Cerebellar nuclear complex (tissue), 1 donor: ENCODE data around the gene DNAI1.
"Not testable (repeated sequence)": the region's sequence is repeated elsewhere in the genome, so short reads cannot be mapped to it uniquely, and the experiment has no call there.

Source experiments
- DNase-seq, 2 experiments: peaks; one replicate each; lab custom pipeline; 2025; lab: John Stamatoyannopoulos, UW

The DNAI1 gene

DNA sequence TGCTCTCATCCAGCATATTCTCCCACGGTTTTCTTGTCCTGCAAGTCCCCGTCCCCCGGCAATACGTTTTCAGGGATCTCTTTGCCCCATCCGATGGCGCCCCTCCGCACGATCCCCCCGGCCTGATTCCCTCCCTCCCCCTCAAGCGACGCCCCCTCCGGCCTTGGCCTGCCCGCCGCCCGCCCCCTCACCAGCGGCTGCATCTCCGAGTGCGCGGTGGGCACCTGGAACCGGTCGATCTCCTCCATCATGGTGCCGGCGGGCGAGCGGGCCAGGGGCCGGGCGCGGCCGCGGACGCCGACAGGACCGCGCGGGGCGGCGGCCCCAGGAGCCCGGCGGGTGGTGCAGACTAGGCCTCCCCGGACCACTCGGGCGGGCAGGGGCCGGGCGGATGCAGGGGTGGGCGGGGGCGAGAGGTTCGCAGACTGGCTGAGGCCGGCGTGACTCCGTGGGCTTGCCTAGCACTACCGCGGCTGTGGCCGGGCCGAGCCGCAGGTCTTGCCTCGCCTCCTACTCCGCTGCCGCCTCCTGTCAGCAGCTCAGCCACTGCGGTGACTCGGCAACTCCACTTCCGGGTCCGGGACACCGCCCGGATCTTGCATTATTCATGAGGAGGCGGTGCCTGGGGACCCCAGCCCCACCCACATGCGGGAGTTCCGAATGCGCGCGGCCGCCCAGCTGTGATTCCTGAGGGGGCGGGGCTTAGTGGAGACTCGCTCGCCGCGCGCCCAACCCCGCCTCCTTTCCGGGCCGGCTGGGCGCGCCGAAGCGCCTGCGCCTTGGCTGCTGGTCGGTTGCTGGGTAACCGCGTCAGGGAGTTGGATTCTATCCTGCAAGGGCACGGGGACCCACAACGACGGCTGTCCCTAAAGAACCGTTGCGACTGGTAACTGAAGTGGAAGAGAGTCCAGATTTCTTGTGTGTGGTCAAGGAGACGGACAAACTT lies at the start of gene DNAI1, which contains the start of gene FAM219A:
DNAI1 (plus strand) TSS at position 793 of the 946 bp plus-strand sequence. CDS start 201 bp downstream, outside the sequence.
FAM219A (minus strand) TSS at position 558 of the 946 bp plus-strand sequence; CDS start at position 251, 307 bp downstream.
- DNase-seq, result peak; percentile 88 to 98

DNA sequence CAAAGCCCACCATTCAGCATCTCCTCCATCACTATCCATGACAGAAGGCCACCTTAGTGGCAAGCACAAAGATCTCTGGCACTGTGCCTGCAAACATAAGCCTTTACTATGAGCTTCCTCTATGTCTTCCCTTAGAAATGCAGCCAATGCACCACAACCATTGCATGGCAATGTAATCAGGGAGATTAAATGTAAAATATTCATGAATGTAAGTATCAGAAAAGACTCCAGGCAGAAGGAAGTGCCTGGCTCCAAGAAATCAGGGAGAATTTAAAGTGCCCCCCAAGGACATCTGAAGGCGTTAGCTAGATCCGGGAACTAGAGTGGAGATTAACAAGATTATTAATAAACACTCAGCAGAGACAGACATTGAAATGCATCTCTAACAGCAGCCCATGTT lies 49.5 kb upstream of the DNAI1 start:
- DNase-seq, result no peak

DNA sequence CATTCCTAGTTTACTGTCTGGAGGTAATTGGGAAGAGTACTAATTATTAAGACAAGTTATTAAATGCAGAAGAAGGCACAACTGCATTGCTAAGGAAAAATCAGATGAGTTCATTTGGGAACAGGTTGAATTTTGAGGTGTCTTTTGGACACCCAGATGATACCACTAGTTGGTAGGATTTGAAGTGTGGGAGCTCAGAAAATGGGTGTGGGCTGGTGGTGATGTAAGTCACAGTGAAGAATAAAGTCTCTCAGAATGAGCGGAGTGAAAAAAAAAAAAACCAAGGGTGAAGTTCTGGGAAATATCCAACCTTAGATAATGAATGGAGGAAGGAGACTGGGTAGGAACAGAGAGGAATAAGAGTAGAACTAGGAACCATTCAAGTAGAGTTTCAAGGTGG lies 46.3 kb upstream of the DNAI1 start:
- DNase-seq, result no peak

- no peak for DNase-seq
These were observed 45.3 kb upstream of the DNAI1 start for GRCh38 chr9:34413231-34413852.

GRCh38 chr9:34417734-34418133 lies 40.9 kb upstream of the DNAI1 start:
- peak in 1 of 2 experiments; percentile 4 for DNase-seq

DNA sequence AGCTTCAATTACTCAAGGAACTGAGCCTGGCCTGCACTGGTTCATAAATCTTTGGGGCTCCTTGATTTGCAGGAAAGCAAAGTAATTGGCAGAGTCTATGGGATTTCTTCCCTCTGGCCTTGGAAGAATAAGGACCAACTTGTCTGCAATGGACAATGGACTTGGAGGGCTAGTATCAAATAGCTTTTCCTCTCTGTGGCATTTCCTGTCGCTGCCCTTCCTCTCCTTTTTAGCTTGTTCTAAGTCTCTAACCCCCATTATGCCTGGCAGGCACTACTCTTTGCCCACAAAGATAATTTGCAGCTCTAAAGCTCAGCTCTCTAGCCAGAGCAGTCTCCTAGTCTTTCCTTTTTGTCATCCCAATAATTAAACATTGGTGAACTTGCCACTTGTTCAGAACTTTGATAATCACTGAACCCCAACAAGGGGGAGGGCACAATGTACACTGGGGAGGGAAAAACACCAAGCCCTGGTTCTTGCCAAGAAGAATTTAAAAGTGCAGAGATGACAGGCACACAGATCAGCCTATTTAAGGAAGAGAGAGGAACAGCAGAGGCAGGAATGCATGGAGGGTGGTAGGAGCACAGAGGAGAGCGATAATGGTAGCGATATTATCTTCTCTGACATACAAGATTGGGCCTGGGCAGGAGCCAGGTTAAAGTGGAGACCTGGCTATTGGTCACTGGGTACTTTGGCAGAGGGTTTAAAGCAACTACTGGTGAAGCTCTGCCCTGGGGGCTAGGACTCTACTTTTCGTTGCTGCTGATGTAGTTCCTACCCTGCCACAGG lies 38.7 kb upstream of the DNAI1 start:
- no peak for DNase-seq

GRCh38 chr9:34426347-34427074 lies 32.1 kb upstream of the DNAI1 start:
- no peak for DNase-seq

DNA sequence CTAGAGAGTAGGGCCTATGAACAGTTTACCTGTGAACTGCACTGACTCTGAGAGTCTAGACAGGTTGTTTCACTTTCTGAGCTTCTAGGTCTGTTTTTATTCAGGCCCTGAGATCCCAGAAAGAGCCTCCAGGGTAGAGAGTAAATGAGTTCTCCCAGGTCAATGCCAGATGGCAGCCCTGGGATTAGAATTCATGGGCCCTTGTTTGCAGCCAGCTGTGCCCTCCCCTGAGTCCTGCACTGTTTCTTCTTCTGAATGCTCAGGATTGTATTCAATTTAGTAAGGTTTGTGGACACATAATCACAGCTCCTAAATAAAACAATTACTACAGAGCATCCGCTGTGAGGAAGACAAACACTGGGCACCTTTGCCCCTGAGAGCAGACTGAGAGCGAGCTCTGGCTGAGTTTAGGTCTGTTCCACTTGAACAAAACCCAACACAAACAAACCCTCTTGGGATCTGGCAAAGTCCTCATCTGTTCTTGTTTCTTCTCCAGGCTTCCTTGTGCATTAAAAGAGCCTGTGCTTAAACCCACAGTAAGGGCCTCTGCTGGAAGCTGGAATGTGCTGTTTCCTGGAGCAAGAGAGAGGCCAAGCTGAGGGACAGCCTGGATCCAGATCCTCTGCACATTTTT lies 30.2 kb upstream of the DNAI1 start:
- DNase-seq, result no peak

DNA sequence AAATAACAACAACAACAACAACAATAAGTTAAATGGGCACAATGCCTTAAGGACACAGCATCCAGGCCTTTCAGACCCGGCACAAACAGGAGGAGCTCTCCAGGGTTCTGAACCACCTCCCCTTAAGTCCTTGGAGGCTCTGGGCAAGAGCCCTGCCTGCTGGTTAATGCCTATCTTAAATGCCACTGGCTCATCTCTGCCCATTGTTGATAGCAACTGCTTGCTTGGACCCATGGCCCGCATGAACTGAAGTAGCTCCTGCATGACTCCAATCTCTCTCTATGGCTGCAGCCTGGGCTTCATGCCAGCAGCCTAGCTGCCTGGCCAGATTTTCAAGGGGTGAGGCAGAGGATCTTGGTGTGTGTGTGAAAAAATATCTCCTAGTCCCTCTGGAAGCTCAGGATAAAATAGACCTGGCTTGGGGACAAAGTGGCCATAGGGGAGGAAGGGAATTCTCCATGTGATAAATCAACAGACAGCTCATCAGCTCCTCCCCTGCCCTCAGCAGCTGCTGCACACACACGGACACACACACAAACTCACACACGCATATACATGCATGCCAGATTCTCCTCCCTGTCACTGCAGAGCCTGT lies 27.7 kb upstream of the DNAI1 start:
- DNase-seq, result peak; percentile 66 to 78

DNA sequence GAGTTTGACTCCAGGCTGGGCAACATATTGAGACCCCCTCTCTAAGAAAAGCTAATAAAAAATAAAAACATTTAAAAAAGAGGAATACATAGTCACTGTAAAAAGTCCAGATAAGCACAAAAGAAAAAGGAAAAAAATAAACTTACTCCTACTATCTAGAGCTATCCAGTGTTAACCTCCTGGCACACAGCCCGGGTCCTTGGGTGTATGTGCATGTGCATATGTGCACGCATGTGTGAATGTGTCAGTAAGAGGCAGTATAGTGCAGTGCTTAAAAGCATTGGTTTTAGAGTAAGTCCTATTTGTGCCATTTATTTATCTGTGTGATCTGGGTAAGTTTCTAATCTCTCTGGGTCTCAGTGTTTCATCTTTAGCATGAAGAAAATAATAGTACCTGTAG lies 26.9 kb upstream of the DNAI1 start:
- no peak for DNase-seq

DNA sequence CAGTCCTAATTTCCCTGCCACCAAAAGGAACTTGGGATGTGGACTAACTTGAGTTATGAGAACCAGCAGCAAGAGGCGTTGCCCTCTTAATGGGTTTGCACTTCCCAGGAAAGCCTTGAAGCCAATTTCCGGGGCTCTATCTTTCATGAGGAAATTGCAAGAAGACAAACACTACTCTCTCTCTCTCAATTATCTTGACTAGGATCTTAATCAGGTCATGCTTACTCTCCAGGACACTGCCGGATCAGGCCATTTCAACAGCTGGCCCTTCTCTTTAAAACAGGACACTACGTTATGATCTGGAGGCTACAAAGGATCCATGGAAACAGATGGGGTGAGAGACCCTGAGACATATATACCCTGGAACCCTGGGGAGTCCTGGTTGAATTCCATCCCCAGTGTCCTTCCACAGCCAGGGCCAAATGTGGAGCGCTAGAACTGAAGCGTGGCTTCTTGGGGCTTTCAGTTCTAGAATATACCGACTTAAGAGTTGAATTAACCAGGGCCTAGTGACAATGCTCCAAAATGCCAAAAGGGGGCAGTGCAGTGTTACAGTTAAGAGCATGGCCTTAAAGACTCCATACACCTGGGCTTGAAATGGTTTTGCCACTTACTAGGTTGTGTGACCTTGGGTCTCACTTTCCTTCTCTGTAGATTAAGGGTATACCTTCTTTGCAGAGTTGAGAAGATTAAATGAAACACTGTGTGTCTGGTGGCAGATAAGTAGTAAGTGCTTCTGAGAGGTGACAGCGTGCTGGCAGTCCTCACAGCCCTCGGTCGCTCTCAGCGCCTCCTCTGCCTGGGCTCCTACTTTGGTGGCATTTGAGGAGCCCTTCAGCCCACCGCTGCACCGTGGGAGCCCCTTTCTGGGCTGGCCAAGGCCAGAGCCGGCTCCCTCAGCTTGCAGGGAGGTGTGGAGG lies 21.3 kb upstream of the DNAI1 start:
- no peak for DNase-seq

- not testable (repeated sequence) for DNase-seq
These were observed 20.7 kb upstream of the DNAI1 start for GRCh38 chr9:34437926-34438307.

DNA sequence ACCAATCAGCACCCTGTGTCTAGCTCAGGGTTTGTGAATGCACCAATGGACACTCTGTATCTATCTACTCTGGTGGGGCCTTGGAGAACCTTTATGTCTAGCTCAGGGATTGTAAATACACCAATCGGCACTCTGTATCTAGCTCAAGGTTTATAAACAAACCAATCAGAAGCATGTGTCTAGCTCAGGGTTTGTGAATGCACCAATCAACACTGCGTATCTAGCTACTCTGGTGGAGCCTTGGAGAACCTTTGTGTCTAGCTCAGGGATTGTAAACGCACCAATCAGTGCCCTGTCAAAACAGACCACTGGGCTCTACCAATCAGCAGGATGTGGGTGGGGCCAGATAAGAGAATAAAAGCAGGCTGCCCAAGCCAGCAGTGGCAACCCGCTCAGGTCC lies 20.1 kb upstream of the DNAI1 start:
- DNase-seq, result not testable (repeated sequence)

DNA sequence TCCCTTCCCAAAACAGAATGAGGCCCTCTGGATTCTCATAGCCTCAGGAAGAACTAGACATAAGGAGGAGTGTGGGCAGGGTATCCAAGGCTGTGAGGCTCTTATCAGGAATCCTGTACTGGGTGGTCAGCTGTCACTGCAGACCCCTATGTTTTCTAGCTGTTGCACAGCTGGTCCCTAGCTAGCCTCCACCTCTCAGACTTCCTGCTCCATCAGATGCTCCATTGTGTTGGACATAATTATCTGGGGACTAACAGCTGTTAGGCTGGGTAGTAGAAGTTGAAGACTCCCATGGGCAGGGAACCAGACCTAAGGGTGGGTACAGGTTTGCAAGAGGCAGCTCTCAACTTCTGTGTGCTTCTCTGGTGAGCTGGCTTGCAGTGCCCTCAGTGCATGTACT lies 18.6 kb upstream of the DNAI1 start:
- DNase-seq, result no peak

GRCh38 chr9:34442770-34443169 lies 15.8 kb upstream of the DNAI1 start:
- DNase-seq, result no peak

DNA sequence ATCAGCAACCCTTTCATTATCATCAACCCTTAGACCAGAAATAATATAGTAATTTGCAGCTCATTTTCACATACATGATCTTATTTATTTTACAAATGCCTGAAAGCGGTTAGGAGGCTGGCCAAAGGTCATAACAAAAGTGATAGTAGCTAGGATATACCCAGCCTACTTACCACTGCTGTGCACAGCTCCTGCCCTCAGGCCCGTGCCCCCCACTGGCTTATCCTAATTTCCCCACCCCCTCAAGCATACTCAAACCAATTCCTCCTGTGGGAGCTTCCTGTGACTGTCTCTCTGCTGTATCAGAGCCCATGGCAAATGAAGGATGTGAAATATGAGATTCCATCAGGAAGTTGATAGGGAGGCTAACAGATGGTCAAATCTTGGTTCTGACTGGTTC lies 15.1 kb upstream of the DNAI1 start:
- DNase-seq, result no peak

DNA sequence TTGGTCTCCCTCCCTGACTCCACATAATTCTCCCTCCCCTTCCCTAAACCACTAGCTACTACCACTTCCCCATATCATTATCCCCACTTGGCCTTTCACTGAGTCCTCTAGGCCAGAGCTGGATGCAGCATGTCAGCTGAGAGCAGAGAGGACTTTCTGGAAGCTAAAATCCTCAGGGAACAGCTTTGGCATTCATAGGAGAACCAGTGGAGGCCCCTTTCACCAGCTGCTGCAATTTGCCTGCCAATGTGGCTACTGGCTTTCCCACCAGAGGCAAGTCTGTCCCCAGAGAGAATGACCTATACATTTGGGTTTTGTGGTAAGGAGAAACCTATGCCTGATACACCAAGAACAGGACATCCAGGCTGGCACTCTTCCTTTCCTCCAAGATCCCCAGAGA lies 14.6 kb upstream of the DNAI1 start:
- no peak for DNase-seq

GRCh38 chr9:34446468-34446891 lies 12.1 kb upstream of the DNAI1 start:
- no peak for DNase-seq

- no peak for DNase-seq
These were observed 11.7 kb upstream of the DNAI1 start for GRCh38 chr9:34446951-34447350.

- DNase-seq, result no peak
These were observed 8.0 kb upstream of the DNAI1 start for GRCh38 chr9:34450644-34451043.
